ENCODE data around the gene HPSE2. TPM values are rescaled to one million over a fixed set of nuclear protein-coding genes. Genes with fewer than 3 reads are reported as not detected.

Gene HPSE2
- total RNA-seq, 2 experiments from 2014 or later, result not detected

DNA sequence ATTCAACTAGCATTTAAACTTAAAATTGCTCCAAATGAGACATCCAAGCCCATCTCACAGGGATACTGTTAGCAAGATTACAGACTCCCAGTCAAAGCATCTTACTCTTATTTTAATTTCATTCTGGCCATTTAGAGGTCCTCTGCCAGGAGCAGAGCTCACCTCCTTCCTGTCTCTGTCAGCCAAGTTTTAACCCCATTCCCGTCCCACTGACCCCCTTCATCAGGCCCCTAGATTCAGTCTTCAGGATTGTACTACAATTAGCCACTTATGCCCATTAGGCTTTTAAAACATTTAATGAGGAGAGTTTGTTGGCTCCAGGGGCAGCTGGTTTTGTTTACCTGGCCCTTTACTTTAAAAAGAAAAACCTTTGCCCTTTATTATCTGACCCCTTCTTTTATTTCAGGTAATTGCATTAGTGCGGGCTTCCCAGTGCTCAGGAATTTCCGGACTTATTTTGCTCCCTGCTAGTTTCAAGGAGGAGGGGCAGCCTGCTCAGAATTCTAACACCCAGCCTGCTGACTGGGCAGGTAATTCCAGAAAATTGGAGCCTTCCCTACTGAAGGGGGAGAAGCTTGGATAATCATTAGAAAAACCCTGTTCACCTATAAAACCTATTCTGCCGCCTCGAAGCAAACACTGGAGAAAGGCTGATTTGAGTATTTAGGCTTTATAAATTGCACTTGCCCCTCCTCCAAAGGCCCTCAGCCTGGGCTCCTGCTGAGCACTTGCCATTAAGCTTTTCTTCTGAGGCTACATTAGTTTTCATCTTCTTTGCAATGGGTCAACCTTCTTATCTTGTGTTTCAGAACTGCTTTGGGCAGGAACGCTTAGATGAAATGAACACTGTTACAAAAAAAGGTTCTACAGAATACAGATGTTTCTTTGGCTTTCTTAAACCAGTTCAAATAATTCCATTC is 588.4 kb downstream of the HPSE2 start:
- H3K9me3 Mint-ChIP-seq, result no peaks in the 10 kb centered on the region
- intact Hi-C loops (cut with micrococcal nuclease), result no loop called here
- H3K27ac Mint-ChIP-seq, result no peak overlapping the region
- ChIA-PET POLR2A (no interaction called here), CTCF (no interaction called here)
- no peaks in the 10 kb centered on the region for H3K36me3 Mint-ChIP-seq (ENCODE audit: low read depth)
- H3K4me1 Mint-ChIP-seq (ENCODE audit: low read depth), result no peaks in the 10 kb centered on the region
- H3K27me3 Mint-ChIP-seq, result peaks cover 23% of the 10 kb centered on the region
- ATAC-seq (no peak), DNase-seq (no peak)
- TF ChIP-seq, protein P1, sequence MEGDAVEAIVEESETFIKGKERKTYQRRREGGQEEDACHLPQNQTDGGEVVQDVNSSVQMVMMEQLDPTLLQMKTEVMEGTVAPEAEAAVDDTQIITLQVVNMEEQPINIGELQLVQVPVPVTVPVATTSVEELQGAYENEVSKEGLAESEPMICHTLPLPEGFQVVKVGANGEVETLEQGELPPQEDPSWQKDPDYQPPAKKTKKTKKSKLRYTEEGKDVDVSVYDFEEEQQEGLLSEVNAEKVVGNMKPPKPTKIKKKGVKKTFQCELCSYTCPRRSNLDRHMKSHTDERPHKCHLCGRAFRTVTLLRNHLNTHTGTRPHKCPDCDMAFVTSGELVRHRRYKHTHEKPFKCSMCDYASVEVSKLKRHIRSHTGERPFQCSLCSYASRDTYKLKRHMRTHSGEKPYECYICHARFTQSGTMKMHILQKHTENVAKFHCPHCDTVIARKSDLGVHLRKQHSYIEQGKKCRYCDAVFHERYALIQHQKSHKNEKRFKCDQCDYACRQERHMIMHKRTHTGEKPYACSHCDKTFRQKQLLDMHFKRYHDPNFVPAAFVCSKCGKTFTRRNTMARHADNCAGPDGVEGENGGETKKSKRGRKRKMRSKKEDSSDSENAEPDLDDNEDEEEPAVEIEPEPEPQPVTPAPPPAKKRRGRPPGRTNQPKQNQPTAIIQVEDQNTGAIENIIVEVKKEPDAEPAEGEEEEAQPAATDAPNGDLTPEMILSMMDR (IDR thresholded peaks at IDR 0.05), result no peak
- H3K4me3 Mint-ChIP-seq, result no peak overlapping the region

DNA sequence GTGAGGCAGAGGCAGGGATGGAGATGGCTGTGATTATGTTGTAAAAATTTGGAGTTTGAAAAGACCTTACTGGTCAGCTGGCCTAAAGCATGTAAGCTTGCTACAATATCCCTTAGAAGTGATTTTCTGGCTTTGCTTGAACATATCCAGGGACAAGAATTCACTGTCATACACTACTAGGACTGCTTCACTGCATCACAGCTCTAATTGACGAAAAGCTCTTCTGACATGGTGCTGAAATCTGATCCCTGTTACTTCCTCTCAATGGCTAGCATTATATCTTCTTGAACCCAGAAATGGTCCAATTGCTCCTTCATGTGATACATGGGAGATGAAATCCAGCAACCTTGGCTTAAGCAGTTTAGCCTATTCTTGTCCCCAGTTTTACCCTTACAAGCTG is 591.2 kb downstream of the HPSE2 start:
- POLR2A ChIA-PET, result no interaction called here
- CTCF ChIA-PET, result interaction anchor here (1.3 kb wide), 1 partner anchor 177 kb away, joined by 4 read pairs; no protein-coding TSS in a partner anchor
- no peaks in the 10 kb centered on the region for H3K4me1 Mint-ChIP-seq (ENCODE audit: low read depth)
- H3K9me3 Mint-ChIP-seq, result no peaks in the 10 kb centered on the region
- no peak overlapping the region for H3K4me3 Mint-ChIP-seq
- peaks cover 25% of the 10 kb centered on the region for H3K27me3 Mint-ChIP-seq
- TF ChIP-seq, protein P1 (IDR thresholded peaks at IDR 0.05), result no peak
- no peaks in the 10 kb centered on the region for H3K36me3 Mint-ChIP-seq (ENCODE audit: low read depth)
- no peak overlapping the region for H3K27ac Mint-ChIP-seq
- no peak for ATAC-seq
- intact Hi-C loops (cut with micrococcal nuclease), result no loop called here
- DNase-seq, result no peak

DNA sequence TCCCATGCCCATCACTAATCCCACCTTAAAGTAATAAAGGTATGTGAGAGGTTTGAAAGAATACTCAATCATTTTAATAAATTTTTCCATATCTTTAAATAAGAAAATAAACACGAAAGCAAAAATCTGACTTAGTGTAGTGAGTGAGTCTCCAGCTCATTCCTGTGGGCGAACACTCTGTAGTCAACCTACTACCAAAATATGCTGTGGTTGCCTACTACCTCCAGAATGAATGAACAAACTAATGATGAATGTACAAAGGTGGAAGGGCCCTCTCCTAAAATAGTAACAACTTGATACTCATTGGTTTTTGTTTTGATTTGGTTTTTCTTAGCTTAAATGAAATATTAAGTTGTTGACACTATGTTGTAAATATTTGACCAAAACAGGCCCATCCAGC is 593.4 kb downstream of the HPSE2 start:
- no peak for ATAC-seq
- Mint-ChIP-seq H3K9me3 (no peaks in the 10 kb centered on the region), H3K27ac (no peak overlapping the region), H3K4me1 (ENCODE audit: low read depth) (no peaks in the 10 kb centered on the region), H3K27me3 (peaks cover 20% of the 10 kb centered on the region), H3K36me3 (ENCODE audit: low read depth) (no peaks in the 10 kb centered on the region), H3K4me3 (no peak overlapping the region)
- DNase-seq, result no peak
- CTCF ChIA-PET, result no interaction called here
- TF ChIP-seq, protein P1 (IDR thresholded peaks at IDR 0.05), result no peak
- POLR2A ChIA-PET, result no interaction called here
- intact Hi-C loops (cut with micrococcal nuclease), result no loop called here

DNA sequence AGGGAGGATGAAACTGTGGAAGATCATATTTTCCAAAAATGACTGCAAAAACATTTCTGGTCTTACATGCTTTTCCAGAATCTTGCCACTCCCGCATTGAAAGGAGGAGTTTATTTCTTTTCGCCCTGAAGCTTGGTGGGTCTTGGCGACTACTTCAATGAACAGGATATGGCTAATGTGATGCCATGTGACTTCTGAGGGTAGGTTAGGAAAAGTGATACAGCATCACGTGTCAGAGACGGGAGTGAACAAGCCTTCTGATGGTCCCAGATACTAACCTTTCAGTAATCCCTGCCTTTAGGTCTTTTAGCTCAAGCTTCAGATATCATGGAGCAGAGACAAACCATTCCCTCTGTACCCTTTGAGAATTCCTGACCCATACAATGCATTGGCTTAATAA is 596.7 kb downstream of the HPSE2 start:
- peaks cover 10% of the 10 kb centered on the region for H3K27me3 Mint-ChIP-seq
- intact Hi-C loops (cut with micrococcal nuclease), result no loop called here
- CTCF ChIA-PET, result no interaction called here
- DNase-seq (no peak), ATAC-seq (no peak)
- POLR2A ChIA-PET, result no interaction called here
- no peaks in the 10 kb centered on the region for H3K9me3 Mint-ChIP-seq
- no peaks in the 10 kb centered on the region for H3K36me3 Mint-ChIP-seq (ENCODE audit: low read depth)
- no peak overlapping the region for H3K4me3 Mint-ChIP-seq
- TF ChIP-seq, protein P1 (IDR thresholded peaks at IDR 0.05), result no peak
- no peak overlapping the region for H3K27ac Mint-ChIP-seq
- no peaks in the 10 kb centered on the region for H3K4me1 Mint-ChIP-seq (ENCODE audit: low read depth)

DNA sequence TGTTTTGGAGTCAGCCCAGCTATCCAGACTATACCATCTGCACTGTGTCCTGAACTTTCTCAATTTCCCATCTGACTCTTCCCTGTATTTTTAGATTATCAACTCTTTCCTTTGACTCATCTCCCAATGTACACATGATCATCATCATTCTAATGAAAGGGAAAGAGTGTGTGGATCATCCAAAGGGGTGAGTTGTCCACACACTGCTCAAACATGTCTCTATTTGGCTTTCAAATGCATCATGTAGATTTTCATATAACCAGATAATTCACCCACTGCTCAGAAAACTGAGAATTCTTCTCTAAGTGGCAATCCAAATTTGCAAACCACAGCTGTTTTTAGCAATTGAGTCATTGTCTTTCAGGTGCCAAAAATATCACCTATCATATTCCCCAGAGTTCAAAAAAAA is 598.7 kb downstream of the HPSE2 start:
- Mint-ChIP-seq H3K27ac (no peak overlapping the region), H3K27me3 (peaks cover 12% of the 10 kb centered on the region), H3K4me3 (no peak overlapping the region), H3K9me3 (no peaks in the 10 kb centered on the region), H3K36me3 (ENCODE audit: low read depth) (no peaks in the 10 kb centered on the region), H3K4me1 (ENCODE audit: low read depth) (no peaks in the 10 kb centered on the region)
- POLR2A ChIA-PET, result no interaction called here
- CTCF ChIA-PET, result no interaction called here
- DNase-seq (no peak), ATAC-seq (no peak)
- TF ChIP-seq, protein P1 (IDR thresholded peaks at IDR 0.05), result no peak
- intact Hi-C loops (cut with micrococcal nuclease), result no loop called here
